ENCODE measurements around the gene RNF207.
"Not testable (repeated sequence)": the region's sequence is repeated elsewhere in the genome, so short reads cannot be mapped to it uniquely, and the experiment has no call there.

RNF207 gene

DNA sequence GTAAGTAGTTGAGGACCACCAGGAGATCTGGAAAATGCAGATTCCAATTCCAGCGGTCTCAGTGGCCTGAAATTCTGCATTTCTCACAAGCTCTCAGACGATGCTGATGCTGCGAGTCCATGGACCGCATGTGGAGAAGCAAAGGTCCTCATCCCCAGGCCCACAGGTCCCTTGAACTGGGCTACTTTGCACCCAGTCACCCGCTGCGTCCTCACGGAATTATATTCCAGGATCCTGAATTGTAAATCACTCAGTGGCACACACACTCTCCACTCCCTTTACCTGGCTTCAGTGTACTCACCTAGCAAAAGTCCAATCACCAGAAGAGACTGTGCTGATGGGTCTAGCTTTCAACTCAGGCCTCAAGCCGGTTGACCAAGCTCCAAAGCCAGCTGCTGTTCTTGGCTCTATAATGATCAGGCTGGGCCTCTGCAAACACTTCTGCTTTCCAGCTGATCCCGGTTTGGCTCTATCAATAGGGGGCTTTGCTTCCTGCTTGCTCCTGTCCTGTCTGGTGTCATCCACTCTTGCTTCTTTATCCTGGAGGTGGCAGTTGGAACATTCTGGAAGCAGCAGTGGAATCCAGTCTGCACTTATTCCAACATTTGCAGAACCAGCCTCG lies 5.6 kb upstream of the RNF207 start:
- no peak for DNase-seq (ENCODE audit: low read depth)

DNA sequence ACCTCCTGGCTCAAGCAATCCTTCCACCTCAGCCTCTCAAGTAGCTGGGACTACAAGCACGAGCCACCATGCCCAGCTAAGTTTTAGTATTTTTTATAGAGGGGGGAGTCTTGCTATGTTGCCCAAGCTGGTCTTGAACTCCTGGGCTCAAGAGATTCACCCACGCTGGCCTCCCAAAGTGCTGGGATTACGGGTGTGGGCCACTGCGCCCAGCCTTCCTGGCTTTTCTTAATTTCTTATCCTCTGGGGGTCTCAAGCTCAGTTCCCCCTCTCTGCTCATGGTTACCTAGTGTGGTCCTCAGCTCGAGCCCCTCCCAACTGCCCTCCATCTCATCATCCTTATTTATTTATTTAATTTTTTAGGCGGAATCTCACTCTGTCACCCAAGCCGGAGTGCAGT lies 3.7 kb upstream of the RNF207 start:
- DNase-seq (ENCODE audit: low read depth), result no peak

DNA sequence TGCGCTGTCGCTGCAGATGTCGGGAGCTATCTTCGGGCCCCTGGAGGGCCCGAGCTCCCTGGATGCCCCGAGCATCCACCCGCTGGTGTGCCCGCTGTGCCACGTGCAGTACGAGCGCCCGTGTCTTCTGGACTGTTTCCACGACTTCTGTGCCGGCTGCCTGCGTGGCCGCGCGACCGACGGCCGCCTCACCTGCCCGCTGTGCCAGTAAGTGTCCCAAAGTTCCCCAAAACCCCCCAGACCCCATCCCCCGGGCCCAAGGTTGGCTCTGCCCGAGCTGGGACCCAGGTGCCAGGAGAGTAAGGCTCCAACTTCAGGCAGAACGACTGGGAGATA lies 569 bp downstream of the RNF207 start:
- no peak for DNase-seq (ENCODE audit: low read depth)

- DNase-seq (ENCODE audit: low read depth), result no peak
Measured at GRCh38 chr1:6207075-6207885, 1.4 kb downstream of the RNF207 start.

DNA sequence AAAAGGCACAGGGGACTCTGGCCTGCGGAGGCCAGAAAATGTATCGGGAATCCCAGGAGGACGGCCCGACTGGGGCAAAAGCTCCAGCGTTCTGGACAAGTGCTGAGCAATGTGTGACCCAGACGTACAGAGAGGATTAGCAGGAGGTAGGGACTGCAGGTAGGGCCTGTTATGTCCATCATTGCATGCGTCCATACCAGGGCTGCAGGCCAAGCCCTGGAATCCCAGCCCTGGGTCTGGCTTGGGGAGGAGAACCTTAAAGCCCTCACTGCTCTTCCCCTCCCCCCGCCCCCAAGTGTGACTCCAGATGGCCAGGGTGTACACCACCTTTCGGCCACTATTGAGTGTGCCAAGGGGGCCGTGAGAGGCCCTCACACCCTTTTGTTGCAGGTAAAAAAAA lies 2.0 kb downstream of the RNF207 start:
- no peak for DNase-seq (ENCODE audit: low read depth)

- no peak for DNase-seq (ENCODE audit: low read depth)
Measured at GRCh38 chr1:6208723-6209660, 3.1 kb downstream of the RNF207 start.

GRCh38 chr1:6209661-6210580 lies 4.0 kb downstream of the RNF207 start:
- no peak for DNase-seq (ENCODE audit: low read depth)

GRCh38 chr1:6210591-6211355 lies 4.9 kb downstream of the RNF207 start:
- DNase-seq (ENCODE audit: low read depth), result no peak

- DNase-seq (ENCODE audit: low read depth), result no peak
Measured at GRCh38 chr1:6211731-6212130, 5.8 kb downstream of the RNF207 start.

DNA sequence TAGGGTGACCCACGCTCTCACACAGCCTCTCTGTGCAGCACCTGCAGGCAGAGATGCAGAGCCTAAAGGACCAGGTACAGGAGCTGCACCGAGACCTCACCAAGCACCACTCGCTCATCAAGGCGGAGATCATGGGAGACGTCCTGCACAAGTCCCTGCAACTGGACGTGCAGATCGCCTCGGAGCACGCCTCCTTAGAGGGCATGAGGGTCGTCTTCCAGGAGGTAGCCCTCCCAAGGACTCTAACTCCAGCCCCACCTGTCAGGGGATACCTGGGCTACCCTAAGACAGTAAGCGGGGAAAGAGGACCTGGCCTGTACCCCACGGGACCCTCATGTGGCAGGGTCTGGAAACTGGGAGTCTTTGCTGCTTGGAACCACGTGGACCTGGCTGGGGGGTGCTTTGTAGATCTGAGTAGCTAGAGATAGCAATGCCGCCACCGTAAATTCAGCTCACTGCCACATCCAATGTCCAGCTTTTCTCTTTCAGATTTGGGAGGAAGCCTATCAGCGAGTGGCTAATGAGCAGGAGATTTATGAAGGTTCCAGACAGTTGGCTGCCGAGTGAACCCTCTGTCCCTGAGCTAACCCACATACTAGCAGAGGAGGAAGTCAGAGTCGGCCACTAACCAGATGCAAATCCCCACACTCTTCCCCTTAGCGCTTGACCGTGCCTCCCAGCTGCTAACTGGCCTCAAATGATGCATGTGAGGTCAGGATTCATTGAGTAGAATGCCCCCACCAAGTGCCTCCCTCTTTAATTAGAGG lies 6.5 kb downstream of the RNF207 start:
- no peak for DNase-seq (ENCODE audit: low read depth)

GRCh38 chr1:6218375-6219164 lies 12.7 kb downstream of the RNF207 start:
- DNase-seq (ENCODE audit: low read depth), result no peak

- not testable (repeated sequence) for DNase-seq (ENCODE audit: low read depth)
Measured at GRCh38 chr1:6219641-6220040, 13.7 kb downstream of the RNF207 start.

DNA sequence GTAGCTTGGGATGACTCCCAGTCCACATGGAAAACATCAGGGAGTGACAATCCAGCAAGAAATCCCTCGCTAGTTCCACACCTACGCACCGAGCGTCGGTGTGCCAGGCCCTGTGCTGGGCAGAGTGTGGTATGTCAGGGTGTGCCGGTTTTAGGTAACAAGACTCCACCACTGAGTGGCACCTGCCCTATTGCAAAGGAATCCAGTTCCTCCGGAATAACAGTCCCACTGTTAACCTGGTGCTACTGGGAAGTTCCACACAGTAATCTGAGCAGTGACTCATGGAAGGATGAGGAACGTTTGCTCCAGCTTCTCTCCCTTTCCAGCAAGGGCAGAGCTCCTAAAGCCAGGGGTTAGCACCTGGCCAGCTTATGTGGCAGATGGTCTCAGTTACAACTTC lies 14.3 kb downstream of the RNF207 start:
- no peak for DNase-seq (ENCODE audit: low read depth)

DNA sequence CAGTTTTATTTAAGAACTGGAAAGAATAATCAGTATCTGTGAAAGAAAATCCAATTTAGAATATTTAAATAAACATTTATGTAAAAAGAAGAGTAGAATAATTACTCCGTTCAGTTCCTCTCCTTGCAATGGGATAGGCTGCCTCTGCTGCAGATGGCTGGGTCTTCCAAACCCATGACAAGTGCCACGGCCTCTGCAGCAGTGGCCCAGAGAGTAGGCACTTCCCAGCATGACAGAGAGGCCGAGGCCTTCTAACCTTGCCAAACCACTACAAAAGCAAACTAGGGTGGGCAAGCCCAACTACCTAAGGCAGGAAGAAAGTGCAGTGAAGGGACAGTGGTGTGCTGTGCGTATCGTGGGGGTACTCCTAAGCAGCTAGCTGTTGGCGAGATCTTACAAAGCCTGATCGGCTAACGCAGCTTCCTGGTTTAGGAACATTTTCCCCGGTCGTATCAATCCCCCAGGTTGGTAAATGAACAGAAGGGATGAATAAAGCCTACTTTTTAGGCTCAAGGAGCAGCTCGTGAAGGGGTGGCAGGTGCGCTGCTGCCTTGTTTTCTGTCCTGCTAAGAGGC lies 15.4 kb downstream of the RNF207 start:
- no peak for DNase-seq (ENCODE audit: low read depth)

GRCh38 chr1:6222636-6223035 lies 16.7 kb downstream of the RNF207 start:
- DNase-seq (ENCODE audit: low read depth), result no peak

- DNase-seq (ENCODE audit: low read depth), result no peak
Measured at GRCh38 chr1:6223617-6224016, 17.7 kb downstream of the RNF207 start.

GRCh38 chr1:6224718-6225117 lies 18.8 kb downstream of the RNF207 start:
- no peak for DNase-seq (ENCODE audit: low read depth)

DNA sequence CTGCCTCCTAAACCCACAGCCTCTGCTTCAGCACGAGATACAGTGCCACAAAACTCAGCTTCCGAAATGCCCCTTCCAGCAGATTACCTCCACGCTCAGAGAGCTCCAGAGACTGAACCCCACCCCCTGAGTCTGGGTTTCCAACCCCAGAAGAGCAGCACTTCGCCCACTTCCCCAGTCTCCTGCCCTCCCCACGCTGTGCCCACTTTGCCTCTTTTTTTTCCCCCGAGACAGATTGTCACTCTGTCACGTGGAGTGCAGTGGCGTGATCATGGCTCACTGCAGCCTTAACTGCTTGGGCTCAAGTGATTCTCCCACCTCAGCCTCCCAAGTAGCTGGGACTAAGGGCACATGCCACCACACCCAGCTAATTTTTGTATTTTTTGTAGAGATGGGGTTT lies 19.7 kb downstream of the RNF207 start:
- no peak for DNase-seq (ENCODE audit: low read depth)

DNA sequence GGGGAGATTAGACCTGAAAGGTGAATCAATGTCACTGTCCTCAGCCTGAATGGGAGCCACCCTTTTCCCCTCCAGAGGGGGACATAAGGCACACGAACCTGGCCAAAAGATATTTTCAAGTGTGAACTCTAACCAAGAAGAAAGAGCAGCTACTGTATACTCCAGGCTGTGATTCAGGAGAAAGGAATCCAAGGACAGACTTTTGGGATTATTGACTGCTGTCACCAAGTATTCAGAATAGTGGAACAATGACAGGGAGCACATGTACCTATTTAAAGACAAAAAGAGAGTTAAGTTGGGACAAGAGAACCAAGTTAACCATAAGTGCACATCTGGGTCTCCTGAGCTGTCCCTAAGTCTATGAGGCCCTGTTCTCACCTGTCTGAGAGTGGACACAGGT lies 27.5 kb downstream of the RNF207 start:
- DNase-seq (ENCODE audit: low read depth), result no peak

Measured in stimulated activated CD4-positive, alpha-beta T cell treated with anti-CD3 and anti-CD28 coated beads, Interleukin-2, amount 100 ng/mL, for 4 hours (primary cell).